ACC112 (cell line): ENCODE measurements around the gene MAMDC4.
"Not testable (repeated sequence)": the region's sequence is repeated elsewhere in the genome, so short reads cannot be mapped to it uniquely, and the experiment has no call there.

ENCODE experiments used
- H2AFZ ChIP-seq: fragments of 200-600 bp; sonication (generic); one replicate; pipeline ENCODE4 v1.6.0; 2017; ENCODE audit warnings: antibody characterized with exemption, low read length; ENCODE audit not compliant: unreplicated experiment
- H3K27ac ChIP-seq: fragments of 200-600 bp; sonication (generic); 2 replicates; pipeline ENCODE4 v1.5.1; 2014; ENCODE audit warnings: low read depth, mild to moderate bottlenecking, antibody characterized with exemption, low read length, moderate library complexity
- H3K27me3 ChIP-seq: fragments of 200-600 bp; sonication (generic); 2 replicates; pipeline ENCODE4 v1.6.1; 2014; ENCODE audit warnings: mild to moderate bottlenecking, antibody characterized with exemption, low read length, moderate library complexity, mixed read lengths; ENCODE audit not compliant: insufficient read depth
- H3K36me3 ChIP-seq: fragments of 200-600 bp; sonication (generic); 2 replicates; pipeline ENCODE4 v1.6.1; 2016; ENCODE audit warnings: mild to moderate bottlenecking, antibody characterized with exemption, low read length, moderate library complexity, mixed read lengths; ENCODE audit not compliant: insufficient read depth
- H3K4me1 ChIP-seq: fragments of 200-600 bp; sonication (generic); one replicate; pipeline ENCODE4 v1.6.1; 2016; ENCODE audit warnings: low read length, mixed read lengths; ENCODE audit not compliant: insufficient read depth, unreplicated experiment, control insufficient read depth
- H3K4me3 ChIP-seq: fragments of 200-600 bp; sonication (generic); 2 replicates; pipeline ENCODE4 v1.5.1; 2014; ENCODE audit warnings: mild to moderate bottlenecking, low read depth, low read length
- H3K79me2 ChIP-seq: fragments of 200-600 bp; sonication (generic); one replicate; pipeline ENCODE4 v1.6.0; 2016; ENCODE audit warnings: low read length; ENCODE audit not compliant: control insufficient read depth, unreplicated experiment, insufficient read depth

Gene MAMDC4

DNA sequence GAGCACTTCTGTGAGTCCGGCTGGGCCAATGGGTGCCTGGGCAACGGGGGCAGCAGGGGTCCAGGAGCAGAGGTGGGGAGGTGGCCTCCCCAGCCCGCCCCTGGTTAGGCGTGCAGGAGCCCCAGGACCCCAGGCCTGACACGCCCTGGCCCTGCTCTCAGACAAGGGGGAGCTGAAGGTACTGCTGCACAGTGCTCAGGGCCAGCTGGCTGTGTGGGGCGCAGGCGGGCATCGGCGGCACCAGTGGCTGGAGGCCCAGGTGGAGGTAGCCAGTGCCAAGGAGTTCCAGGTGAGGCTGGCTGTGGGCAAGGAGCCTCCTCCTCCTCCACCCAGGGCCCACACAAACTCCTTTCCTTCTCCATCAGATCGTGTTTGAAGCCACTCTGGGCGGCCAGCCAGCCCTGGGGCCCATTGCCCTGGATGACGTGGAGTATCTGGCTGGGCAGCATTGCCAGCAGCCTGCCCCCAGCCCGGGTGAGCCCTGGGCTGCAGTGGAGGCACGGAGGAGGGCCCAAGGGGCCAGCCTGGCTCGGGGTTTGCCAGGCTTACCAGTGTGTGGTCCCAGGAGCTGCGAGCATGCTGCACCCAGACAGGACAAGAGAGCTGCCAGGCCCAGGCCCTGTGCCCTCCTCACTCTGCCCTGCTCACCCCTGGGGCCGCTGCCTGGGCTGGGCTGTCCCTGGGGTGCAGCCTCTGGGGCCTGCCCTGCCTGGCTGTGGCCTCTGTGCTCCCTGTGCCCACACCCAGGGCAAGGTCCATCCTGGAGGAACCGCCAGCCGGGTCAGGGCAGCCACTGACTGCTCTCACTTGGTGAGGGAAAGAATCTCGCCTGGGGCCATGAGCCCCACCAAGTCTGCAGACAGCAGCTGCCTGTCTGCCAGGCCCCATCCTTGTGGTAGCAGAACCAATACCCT lies 7.0 kb downstream of the MAMDC4 start:
- no peaks in the 10 kb centered on the region for H3K27me3 ChIP-seq

DNA sequence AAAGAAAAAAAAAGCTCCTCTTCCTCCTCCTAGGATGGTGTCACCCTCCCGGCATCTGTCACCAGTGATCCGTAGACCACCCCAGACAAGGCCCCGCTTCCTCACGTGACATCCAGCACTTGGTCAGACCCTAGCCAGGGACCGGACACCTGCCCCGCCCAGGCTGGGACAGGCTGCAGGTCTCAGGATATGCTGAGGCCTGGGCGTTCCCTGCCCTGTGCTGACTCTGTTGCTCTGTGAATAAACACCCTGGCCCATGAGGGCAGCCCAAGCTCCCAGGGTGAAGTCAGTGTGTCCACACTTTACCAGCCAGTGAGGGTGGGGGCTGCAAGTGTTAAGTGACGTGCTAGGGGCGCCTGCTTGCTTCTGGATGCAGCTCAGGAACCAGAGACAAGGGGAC lies 8.4 kb downstream of the MAMDC4 start:
- no peaks in the 10 kb centered on the region for H3K27me3 ChIP-seq
- H3K36me3 ChIP-seq, result peaks cover 14% of the 10 kb centered on the region; the same call in 1 of the 2 replicates
- H3K27ac ChIP-seq, result no peak overlapping the region
- peaks cover 20% of the 10 kb centered on the region for H3K79me2 ChIP-seq
- H2AFZ ChIP-seq, result no peak overlapping the region
- peaks cover 12% of the 10 kb centered on the region for H3K4me1 ChIP-seq
- no peak overlapping the region for H3K4me3 ChIP-seq

More for the DNA sequence above, 7.0 kb downstream of the MAMDC4 start:
- peaks cover 9% of the 10 kb centered on the region for H3K79me2 ChIP-seq
- peaks cover 12% of the 10 kb centered on the region for H3K4me1 ChIP-seq
- H2AFZ ChIP-seq, result no peak overlapping the region
- H3K36me3 ChIP-seq, result peaks cover 14% of the 10 kb centered on the region; the same call in 1 of the 2 replicates
- no peak overlapping the region for H3K4me3 ChIP-seq
- H3K27ac ChIP-seq, result peak overlapping the region; percentile 33

DNA sequence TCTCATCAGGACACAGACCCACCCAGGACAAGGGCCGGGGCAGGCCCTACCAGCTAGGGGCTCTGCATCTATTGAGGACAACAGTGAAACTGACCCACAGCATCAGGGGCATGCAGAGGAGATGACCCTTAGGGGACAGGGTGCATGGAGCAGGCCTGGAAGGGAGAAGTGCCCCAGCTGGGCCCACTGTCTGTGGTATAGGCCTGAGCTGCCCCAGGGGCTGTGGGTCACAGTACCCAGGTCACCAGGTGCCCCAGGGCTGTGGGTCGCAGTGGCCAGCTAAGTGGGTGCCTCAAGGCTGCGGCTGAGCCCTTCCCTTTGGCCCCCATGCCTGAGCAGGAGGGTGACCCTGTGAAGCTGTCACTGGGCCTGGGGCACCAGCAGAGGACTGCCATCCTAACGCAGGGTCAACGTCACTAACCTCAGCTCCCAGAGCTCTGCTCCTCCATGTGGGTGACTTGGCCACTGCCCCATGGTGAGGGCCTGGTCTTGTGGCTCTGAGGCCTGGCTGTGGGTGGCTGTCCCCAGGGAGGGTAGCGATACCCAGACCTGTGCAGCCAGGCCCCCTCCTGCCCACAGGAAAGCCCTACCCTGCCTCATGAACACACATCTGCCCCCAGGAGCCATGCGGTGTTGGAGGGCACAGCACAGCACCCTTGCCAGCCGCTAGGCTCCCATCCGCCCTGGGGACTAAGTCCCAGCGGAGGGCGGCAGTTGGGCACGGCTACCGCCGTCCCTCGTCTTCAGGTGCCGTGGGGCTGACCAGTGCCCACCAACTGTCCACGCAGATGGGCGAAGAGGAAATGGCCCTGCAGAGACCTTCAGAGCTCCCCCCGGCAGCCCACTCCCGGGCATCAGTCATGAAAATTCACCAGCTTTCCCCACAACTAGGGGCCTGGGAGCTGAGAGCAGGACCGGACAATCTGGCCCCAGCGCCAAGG lies 9.1 kb downstream of the MAMDC4 start:
- Histone ChIP-seq H3K79me2 (peaks cover 27% of the 10 kb centered on the region), H3K36me3 (peaks cover 14% of the 10 kb centered on the region; the same call in 1 of the 2 replicates), H3K27me3 (no peaks in the 10 kb centered on the region), H2AFZ (no peak overlapping the region), H3K4me1 (peaks cover 12% of the 10 kb centered on the region), H3K4me3 (no peak overlapping the region), H3K27ac (no peak overlapping the region)

GRCh38 chr9:136861874-136862457 lies 9.8 kb downstream of the MAMDC4 start:
- H3K27me3 ChIP-seq, result no peaks in the 10 kb centered on the region
- no peak overlapping the region for H3K27ac ChIP-seq
- peaks cover 29% of the 10 kb centered on the region for H3K79me2 ChIP-seq
- no peak overlapping the region for H3K4me3 ChIP-seq
- H2AFZ ChIP-seq, result no peak overlapping the region
- H3K4me1 ChIP-seq, result peaks cover 12% of the 10 kb centered on the region
- peaks cover 14% of the 10 kb centered on the region; the same call in 1 of the 2 replicates for H3K36me3 ChIP-seq

DNA sequence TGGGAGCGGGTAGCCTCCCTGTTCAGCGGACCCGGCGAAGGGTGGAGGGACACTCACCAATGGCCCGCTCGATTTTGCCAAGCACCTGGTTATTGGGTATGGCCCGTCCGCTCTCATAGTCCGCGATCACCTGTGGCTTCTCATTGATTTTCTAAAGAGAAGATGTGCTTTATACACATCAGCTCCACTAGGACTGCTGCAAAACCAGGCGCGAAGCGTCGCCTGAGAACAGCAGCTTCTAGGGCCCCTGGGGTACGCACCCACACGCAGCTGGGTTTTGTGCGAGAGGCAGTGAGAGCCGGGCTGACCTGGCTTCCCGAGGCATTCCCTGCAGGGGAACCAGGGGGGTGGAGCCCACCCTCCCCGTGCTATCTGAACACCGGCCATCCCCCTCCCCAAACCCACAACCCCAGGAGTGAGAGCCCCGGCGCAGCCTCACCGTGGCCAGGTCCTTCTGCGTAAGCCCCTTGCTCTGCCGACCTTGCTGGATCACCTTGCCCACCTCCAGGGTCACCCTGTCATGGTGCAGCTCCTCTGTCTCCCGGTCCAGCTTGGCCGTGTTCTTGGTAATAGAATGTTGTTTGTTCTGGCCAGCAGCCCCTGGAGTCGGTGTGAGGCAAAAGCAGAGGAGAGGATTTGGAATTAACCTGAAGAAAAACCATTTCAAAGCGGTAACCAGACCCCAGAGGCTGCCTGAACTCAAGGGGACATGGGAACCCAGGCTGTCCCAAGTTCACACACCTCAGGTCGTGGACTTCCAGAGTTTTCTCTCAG lies 10.9 kb downstream of the MAMDC4 start:
- Histone ChIP-seq H3K27ac (no peak overlapping the region), H2AFZ (no peak overlapping the region), H3K4me1 (peaks cover 12% of the 10 kb centered on the region), H3K27me3 (no peaks in the 10 kb centered on the region), H3K36me3 (peaks cover 21% of the 10 kb centered on the region; the same call in 1 of the 2 replicates), H3K79me2 (peaks cover 36% of the 10 kb centered on the region), H3K4me3 (no peak overlapping the region)

DNA sequence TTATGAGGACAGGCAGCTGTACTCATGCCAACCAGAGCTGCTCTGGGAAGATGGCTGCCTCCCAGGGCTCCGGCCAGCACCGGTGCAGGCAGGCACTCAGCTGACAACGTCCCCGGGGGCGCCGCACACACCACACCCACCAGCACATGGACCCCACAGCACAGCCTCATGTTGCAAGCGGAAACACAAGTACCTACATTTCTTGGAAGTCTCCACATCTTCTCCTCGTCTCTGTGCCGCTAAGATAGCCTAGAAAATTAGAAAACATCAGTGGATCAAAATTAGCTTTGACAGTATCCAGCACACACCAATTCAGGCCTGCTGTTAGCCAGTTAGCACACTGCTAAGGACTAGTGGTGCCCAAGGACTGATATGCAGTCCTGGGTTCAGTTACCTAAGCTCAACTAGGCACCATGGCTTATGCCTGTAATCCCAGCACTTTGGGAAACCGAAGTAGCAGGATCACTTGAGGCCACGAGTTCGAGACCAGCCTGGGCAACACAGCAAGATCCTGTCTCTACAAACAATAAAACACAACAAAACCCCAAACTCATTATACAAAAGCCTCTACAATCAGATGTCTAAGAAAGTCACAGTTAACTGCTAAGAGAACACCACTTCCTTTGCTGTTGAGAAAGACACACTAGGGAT lies 11.6 kb downstream of the MAMDC4 start:
- no peaks in the 10 kb centered on the region for H3K27me3 ChIP-seq
- H3K4me3 ChIP-seq, result no peak overlapping the region
- H3K79me2 ChIP-seq, result peaks cover 36% of the 10 kb centered on the region
- peaks cover 10% of the 10 kb centered on the region for H3K4me1 ChIP-seq
- no peak overlapping the region for H2AFZ ChIP-seq
- peaks cover 25% of the 10 kb centered on the region; the same call in 1 of the 2 replicates for H3K36me3 ChIP-seq
- H3K27ac ChIP-seq, result no peak overlapping the region

DNA sequence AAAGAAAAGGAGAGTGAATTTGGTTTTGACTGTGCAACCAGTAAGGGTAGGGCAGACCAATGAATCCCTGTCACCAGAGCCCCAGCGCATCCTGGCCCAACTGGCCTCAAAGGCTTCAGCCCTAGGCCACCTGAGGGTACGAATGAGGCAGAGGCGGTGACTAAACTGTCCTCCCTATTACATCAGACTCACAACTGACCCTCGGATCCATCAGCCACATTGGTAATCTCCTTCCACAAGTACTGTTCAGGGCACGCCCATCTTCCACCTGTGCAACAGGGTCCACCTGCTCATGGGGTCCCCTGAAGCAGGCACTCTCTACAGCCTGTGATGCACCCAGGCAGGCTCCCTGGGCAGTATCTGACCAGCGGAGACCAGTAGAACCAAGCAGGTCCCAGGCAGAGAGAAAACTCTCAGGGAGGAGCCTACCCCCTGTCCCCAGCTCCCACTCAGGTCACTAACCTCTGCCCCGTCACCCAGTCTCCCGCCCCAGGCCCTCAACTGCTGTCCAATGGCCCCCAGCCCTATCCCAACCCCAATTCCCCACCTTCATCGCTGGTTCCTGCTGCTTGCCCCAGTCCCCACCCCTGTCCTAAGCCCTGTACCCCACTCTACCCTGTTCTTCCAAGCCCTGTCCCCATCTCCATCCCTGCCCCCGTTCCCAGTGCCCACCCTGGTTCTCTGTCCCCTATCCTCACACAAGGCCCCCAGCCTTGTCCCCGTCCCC lies 13.1 kb downstream of the MAMDC4 start:
- Histone ChIP-seq H3K4me3 (peak overlapping the region; percentile 88), H3K4me1 (no peaks in the 10 kb centered on the region), H3K79me2 (peaks cover 36% of the 10 kb centered on the region), H3K27ac (no peak overlapping the region; the same call in 1 of the 2 replicates), H3K36me3 (peaks cover 25% of the 10 kb centered on the region; the same call in 1 of the 2 replicates), H3K27me3 (no peaks in the 10 kb centered on the region), H2AFZ (no peak overlapping the region)

GRCh38 chr9:136865768-136866103 lies 13.6 kb downstream of the MAMDC4 start:
- Histone ChIP-seq H2AFZ (peak overlapping the region; percentile 90), H3K27ac (peak overlapping the region; percentile 60), H3K36me3 (peaks cover 25% of the 10 kb centered on the region; the same call in 1 of the 2 replicates), H3K79me2 (peaks cover 36% of the 10 kb centered on the region), H3K4me3 (peak overlapping the region; percentile 88), H3K27me3 (no peaks in the 10 kb centered on the region), H3K4me1 (no peaks in the 10 kb centered on the region)

GRCh38 chr9:136866898-136867421 lies 14.8 kb downstream of the MAMDC4 start:
- not testable (repeated sequence) for H2AFZ ChIP-seq, H3K27ac ChIP-seq
- peak overlapping the region; percentile 88 for H3K4me3 ChIP-seq

More at GRCh38 chr9:136866898-136867421, 14.8 kb downstream of the MAMDC4 start:
- Histone ChIP-seq H3K79me2 (peaks cover 36% of the 10 kb centered on the region), H3K36me3 (peaks cover 25% of the 10 kb centered on the region; the same call in 1 of the 2 replicates)
- H3K4me1 ChIP-seq, H3K27me3 ChIP-seq: not testable (repeated sequence)
